C4-2B (cell line): ENCODE results near the gene POMZP3.
"Not testable (repeated sequence)": the region's sequence is repeated elsewhere in the genome, so short reads cannot be mapped to it uniquely, and the experiment has no call there.

Experiments
- ZFX ChIP-seq: fragments of 450-650 bp; IDR thresholded peaks from 2 replicates; pipeline ENCODE4 v1.6.1; 2017
- TF ChIP-seq, protein P1 (sequence below): fragments of 450-650 bp; conservative IDR thresholded peaks from 2 replicates; pipeline ENCODE4 v1.5.1; 2017; ENCODE audit warnings: mild to moderate bottlenecking

- TF ChIP-seq, protein P1, sequence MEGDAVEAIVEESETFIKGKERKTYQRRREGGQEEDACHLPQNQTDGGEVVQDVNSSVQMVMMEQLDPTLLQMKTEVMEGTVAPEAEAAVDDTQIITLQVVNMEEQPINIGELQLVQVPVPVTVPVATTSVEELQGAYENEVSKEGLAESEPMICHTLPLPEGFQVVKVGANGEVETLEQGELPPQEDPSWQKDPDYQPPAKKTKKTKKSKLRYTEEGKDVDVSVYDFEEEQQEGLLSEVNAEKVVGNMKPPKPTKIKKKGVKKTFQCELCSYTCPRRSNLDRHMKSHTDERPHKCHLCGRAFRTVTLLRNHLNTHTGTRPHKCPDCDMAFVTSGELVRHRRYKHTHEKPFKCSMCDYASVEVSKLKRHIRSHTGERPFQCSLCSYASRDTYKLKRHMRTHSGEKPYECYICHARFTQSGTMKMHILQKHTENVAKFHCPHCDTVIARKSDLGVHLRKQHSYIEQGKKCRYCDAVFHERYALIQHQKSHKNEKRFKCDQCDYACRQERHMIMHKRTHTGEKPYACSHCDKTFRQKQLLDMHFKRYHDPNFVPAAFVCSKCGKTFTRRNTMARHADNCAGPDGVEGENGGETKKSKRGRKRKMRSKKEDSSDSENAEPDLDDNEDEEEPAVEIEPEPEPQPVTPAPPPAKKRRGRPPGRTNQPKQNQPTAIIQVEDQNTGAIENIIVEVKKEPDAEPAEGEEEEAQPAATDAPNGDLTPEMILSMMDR: not testable (repeated sequence)
- not testable (repeated sequence) for TF ChIP-seq ZFX
Observed at GRCh38 chr7:76673346-76673745, 46.3 kb upstream of the POMZP3 start.
